ENCODE data around the gene ZMYND8. TPM values are rescaled to one million over a fixed set of nuclear protein-coding genes. Genes with fewer than 3 reads are reported as not detected.

ZMYND8 gene
- total and polyA plus RNA-seq, 2 of the 8 experiments (the other 6 are each of a cell fraction or from before 2014, with no cell fraction given) = 50.5 to 163 TPM

- Histone ChIP-seq H3K18ac (ENCODE audit: extremely low read depth, low read length) (no peak overlapping the region), H3K56ac (replicated peaks; ENCODE audit: insufficient read length, low read depth, low read length) (no peak overlapping the region), H3K4me3 (ENCODE audit: extremely low read depth in 1 of 4, insufficient read depth in 2 of 4, low read depth in 3 of 4, low read length in 4 of 4) (no peak overlapping the region), H3K27me3 (replicated peaks in 1 of 4; ENCODE audit: control insufficient read depth in 3 of 4, extremely low read depth in 1 of 4, insufficient read depth in 3 of 4, low read length in 3 of 4) (peaks cover 0 to 3% (median 0%) of the 10 kb centered on the region in 4 experiments; a peak in 1 of 7 replicates), H4K91ac (replicated peaks; ENCODE audit: insufficient read length, low read length) (no peak overlapping the region), H4K5ac (ENCODE audit: insufficient read length, low read depth, low read length) (no peak overlapping the region), H2BK5ac (ENCODE audit: low read depth, low read length) (no peak overlapping the region), H3K4me2 (ENCODE audit: insufficient read depth in 1 of 2, low read depth in 2 of 2, low read length in 2 of 2) (no peak overlapping the region), H2AK5ac (ENCODE audit: low read depth, low read length) (no peak overlapping the region), H3K27ac (ENCODE audit: low read depth, low read length) (no peak overlapping the region), H2BK12ac (ENCODE audit: low read depth, low read length) (no peak overlapping the region), H4K8ac (ENCODE audit: extremely low read depth, insufficient read depth, low read length) (no peak overlapping the region; the same call in 1 of the 2 replicates), H2AFZ (ENCODE audit: low read length) (no peak overlapping the region), H3K79me1 (ENCODE audit: low read depth, low read length) (no peaks in the 10 kb centered on the region), H3K14ac (ENCODE audit: insufficient read length) (no peak overlapping the region), H3K36me3 (ENCODE audit: control insufficient read depth in 2 of 4, insufficient read depth in 4 of 4, low read length in 3 of 4) (no peaks in the 10 kb centered on the region), H3K9me3 (ENCODE audit: insufficient read depth in 2 of 2, low read depth in 1 of 2, low read length in 1 of 2) (no peaks in the 10 kb centered on the region), H3K4me1 (replicated peaks in 1 of 4; ENCODE audit: control insufficient read depth in 3 of 4, insufficient read depth in 4 of 4, low read length in 3 of 4) (no peaks in the 10 kb centered on the region), H3K23me2 (ENCODE audit: low read depth, low read length) (peaks cover 6% of the 10 kb centered on the region; the same call in 1 of the 2 replicates), H2BK20ac (ENCODE audit: low read length) (no peak overlapping the region), H3K4ac (replicated peaks; ENCODE audit: insufficient read length, low read depth, low read length) (no peak overlapping the region), H4K20me1 (replicated peaks in 1 of 2; ENCODE audit: control insufficient read depth in 1 of 2, insufficient read depth in 2 of 2, low read length in 2 of 2) (no peaks in the 10 kb centered on the region), H2BK15ac (ENCODE audit: low read length) (no peak overlapping the region), H2BK120ac (replicated peaks; ENCODE audit: low read depth, low read length) (no peak overlapping the region), H3K9ac (replicated peaks in 1 of 4; ENCODE audit: extremely low read depth in 1 of 4, low read depth in 3 of 4, low read length in 3 of 4) (no peak overlapping the region), H3K79me2 (ENCODE audit: control insufficient read depth in 1 of 2, insufficient read depth in 2 of 2, low read length in 2 of 2) (no peaks in the 10 kb centered on the region), H3K23ac (ENCODE audit: insufficient read length) (no peak overlapping the region)
- 62% methylated on average over 3 of the region's 3 CpGs; no CpG with 5 or more reads in 1 of the 2 experiments for WGBS, 2 experiments (ENCODE audit: extremely low coverage in 1 of 2, insufficient coverage in 1 of 2, insufficient read length in 1 of 2, insufficient replicate concordance in 2 of 2, low coverage in 1 of 2, low lambda C conversion rate in 2 of 2, missing lambda C conversion rate in 1 of 2)
- DNase-seq (ENCODE audit: low read depth in 1 of 2, low spot score in 2 of 2) (no peak), FAIRE-seq (no peak)
- POLR2A ChIA-PET (ENCODE audit: partially characterized antibody) = no interaction called here
- CTCF ChIA-PET (ENCODE audit: partially characterized antibody) = no interaction called here
- no peak for TF ChIP-seq BACH1 (IDR thresholded peaks at IDR 0.05; ENCODE audit: low read length)
- TF ChIP-seq CBX8 (IDR thresholded peaks at IDR 0.05; ENCODE audit: borderline replicate concordance, low read depth, low read length) = no peak
- TF ChIP-seq YY1 (IDR thresholded peaks at IDR 0.05; ENCODE audit: low read depth, low read length) = no peak
- TF ChIP-seq CHD2 (IDR thresholded peaks at IDR 0.05; ENCODE audit: low read length) = no peak
- no peak for TF ChIP-seq POLR2AphosphoS5 (IDR thresholded peaks at IDR 0.05; ENCODE audit: low read depth, low read length)
- no peak for TF ChIP-seq SAP30 (IDR thresholded peaks at IDR 0.05; ENCODE audit: insufficient read depth, insufficient replicate concordance, low read length)
- TF ChIP-seq FOSL1 (IDR thresholded peaks at IDR 0.05; ENCODE audit: insufficient read depth, low read depth, low read length) = no peak
- no peak for TF ChIP-seq JUND (IDR thresholded peaks at IDR 0.05; ENCODE audit: low read length)
Observed at GRCh38 chr20:47178277-47178676, 178.2 kb downstream of the ZMYND8 start.

All from H1 (cell line).